ENCODE results near the gene TMEM106A.

GRCh38 chr17:43212641-43213490, 1.2 kb downstream of the TMEM106A start:
- TF ChIP-seq POLR2A (IDR thresholded peaks at IDR 0.05) = no peak
- TF ChIP-seq, protein P1, sequence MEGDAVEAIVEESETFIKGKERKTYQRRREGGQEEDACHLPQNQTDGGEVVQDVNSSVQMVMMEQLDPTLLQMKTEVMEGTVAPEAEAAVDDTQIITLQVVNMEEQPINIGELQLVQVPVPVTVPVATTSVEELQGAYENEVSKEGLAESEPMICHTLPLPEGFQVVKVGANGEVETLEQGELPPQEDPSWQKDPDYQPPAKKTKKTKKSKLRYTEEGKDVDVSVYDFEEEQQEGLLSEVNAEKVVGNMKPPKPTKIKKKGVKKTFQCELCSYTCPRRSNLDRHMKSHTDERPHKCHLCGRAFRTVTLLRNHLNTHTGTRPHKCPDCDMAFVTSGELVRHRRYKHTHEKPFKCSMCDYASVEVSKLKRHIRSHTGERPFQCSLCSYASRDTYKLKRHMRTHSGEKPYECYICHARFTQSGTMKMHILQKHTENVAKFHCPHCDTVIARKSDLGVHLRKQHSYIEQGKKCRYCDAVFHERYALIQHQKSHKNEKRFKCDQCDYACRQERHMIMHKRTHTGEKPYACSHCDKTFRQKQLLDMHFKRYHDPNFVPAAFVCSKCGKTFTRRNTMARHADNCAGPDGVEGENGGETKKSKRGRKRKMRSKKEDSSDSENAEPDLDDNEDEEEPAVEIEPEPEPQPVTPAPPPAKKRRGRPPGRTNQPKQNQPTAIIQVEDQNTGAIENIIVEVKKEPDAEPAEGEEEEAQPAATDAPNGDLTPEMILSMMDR (IDR thresholded peaks at IDR 0.05) = no peak

All from esophagus squamous epithelium (tissue), 4 donors.